Measurements from ENCODE around the gene TOPORS.
"Not testable (repeated sequence)": the region's sequence is repeated elsewhere in the genome, so short reads cannot be mapped to it uniquely, and the experiment has no call there.

The TOPORS gene

DNA sequence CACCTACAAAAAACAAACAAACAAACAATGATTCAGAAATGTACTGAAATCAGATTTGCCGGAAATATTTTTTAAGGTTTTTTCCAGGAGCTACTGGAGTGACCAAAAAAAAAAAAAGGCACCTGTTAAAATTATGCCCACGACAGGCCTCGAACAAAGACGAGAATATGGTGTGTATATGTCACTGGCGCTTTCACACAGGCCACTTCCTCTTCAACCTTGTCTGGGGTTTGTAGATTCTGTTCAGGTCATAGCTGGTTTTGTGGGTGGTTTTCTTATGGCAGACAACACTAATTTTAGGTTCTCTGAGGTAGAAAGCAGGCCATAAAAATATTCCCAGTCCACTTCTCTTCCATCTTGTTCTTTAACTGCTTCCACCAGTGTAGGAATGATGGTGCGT lies 13.6 kb upstream of the TOPORS start:
- DNase-seq, result no peak

DNA sequence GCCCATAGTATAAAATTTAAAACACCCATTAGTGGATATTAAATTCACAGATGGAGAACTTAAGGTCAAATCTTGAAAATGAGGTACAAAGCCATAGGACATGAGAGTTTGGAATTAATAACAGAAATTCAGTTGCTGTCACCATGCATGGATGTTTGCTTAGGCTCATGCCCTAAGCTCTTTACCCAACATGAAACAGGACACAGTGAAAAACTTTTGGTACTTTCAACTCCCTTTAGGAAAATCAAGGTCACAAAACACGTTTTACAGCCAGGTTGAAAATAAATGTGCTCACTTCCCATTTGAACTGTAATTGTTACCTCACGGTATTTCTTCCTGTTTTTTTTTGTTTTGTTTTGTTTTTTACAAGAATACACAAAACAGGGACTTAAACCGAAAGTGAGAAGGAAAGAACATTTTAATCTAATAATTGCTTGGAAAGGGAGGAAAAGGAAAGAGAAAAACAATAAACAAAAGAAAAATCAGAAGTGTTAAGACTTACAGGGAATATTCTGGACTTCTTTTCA lies 6.1 kb upstream of the TOPORS start:
- no peak for DNase-seq

DNA sequence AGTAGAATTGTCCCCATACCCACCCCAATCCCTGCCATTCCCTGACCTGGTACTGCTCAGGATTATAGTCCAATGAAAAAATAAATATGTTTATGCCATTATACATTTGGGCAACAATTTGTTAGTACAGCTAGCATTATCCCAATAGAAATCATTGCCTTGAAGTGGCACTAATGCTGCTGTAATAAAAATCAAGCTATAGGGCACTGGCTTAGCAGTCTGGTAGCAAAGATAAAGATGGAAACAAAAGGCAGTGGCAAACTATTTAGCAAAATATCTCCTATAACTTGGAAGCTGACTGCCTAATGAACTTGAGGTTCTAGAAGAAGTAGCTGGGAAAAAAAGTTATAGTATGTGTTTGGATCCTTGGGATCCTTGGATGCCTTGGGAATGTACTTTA lies 2.2 kb upstream of the TOPORS start:
- DNase-seq, result no peak

DNA sequence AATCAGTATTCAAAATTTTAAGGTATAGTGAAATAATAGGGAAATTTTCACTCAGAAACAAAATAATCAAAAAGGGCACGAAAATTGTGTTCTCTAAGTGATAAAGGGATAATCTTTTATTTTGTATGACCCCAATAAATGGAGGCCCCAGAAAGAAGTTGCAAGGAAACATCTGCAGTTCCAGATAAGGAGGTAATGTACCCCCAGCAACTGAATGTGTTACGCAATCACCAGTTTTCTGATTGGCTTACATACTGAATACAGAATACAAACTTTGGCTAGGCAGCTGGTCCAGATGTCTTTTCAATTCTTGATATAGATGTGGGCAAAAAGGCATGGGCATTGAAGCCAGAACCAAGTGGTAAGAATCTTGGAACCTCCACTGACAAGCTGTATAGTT lies 1.7 kb upstream of the TOPORS start:
- DNase-seq, result no peak

DNA sequence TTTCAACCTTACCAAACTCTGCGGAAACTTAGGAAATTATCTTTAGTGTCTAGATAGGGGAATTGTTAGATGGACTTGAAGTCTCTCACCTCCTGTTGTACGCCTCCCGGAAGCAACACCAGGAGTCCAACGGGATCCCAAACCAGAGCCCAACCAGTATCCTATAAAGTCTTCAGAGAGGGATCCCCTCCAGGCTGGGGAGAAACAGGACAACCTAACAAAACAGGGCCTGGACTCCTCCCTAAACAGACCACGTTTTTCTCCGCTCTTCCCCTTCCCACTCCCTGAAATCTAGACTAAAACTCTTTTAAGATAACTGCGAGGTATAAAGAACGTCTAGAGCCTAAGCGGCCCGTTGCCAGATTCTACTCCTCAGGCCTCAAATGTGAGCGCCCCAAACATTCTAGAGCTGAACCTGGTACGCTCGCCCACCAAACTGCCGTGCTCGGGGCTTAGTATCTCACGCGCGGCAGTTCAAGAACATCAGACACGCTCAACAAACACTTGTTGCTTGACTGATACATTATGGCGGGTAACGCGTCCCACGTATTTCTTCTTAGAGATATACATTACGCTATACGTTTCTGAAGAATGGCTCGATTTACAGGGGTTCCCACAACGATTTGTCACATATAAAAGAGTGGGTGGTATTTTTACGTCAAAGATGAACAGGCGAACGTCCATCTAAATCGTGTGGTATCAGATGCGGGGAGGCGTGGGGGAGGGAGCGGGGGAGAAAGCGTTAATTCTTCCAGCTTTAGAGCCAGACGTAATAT lies 922 bp downstream of the TOPORS start:
- no peak for DNase-seq

DNA sequence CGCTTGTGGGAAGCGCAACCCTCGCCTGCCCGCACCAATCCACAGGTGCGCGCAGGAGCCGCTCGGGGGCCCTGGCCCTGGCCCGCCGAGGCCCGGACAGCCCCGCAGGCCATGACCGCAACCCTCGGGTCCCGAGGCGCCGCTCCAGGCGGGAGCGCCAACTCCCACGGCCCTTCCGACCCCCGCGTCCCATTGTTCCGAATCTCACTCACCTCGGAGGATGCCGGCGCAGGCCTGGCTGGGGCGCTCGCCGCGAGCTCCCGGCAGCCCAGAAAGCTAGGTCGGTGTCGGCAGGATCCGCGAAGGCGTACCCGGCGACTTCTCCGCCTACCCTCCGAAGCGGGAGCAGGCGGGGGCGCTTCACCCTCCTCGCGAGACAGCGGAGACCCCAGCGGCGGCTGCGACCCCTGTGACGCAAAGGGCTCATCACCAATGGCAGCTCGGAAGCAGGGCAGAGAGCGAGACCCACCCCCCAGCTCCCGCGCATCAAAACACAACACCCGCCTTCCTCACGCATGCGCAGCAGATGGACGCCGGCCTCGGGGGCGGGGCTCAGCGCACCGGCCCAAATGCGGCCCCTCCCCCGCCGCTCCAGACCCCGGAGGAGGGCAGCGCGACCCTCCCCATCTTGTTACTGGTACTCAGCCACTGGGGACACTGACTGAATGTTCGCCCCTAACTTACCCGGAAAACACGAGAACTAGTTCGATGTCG lies 1.7 kb downstream of the TOPORS start:
- DNase-seq, result peak; percentile 22

DNA sequence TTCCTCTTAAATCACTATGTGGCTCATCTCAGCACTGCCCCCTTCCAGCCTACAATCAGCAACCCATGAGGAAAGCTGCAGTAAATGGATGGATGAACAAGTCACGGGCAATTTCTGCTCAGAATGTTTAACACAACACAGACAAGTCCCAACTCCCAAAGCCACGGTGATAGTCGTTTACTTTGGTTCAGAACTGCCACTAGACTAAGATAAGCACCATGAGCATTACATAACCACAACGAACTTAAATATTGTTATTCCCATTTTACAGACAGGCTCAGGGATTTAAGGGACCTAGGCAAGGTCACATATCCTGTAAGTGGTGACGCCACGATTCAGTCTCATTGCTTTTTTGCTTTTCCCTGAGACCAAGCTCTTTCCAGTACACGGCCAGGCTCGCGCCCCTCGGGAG lies 2.2 kb downstream of the TOPORS start:
- DNase-seq, result no peak

DNA sequence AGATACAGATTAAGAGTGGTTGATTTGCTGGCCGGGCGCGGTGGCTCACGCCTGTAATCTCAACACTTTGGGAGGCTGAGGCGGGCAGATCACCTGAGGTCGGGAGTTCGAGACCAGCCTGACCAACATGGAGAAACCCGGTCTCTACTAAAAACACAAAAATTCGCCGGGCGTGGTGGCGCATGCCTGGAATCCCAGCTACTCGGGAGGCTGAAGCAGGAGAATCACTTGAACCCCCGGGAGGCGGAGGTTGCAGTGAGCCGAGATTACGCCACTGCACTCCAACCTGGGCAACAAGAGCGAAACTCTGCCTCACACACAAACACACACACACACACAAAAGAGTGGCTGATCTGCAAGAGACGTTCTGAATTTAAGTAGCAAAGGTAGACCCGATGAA lies 4.2 kb downstream of the TOPORS start:
- not testable (repeated sequence) for DNase-seq

DNA sequence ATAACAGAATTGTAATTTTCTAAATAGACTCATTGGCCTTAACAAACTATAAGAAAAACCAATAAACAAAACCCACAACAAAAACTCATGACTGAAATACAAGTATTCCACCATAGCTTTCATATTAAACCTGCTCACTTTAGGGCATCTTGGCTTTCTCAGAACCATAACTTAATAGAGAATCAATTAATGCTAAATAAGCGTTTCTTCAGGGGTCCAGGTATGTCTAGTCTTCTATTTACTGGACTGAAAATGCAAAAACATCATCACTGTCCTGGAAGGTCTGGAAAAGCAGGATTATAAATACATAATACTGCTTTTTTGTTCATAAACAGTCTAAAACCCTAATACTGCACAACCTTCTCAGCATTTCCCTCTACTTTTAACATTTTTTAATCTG lies 6.5 kb downstream of the TOPORS start:
- DNase-seq, result no peak

- DNase-seq, result no peak
Measured at GRCh38 chr9:32543047-32543446, 9.3 kb downstream of the TOPORS start.

GRCh38 chr9:32533816-32534215 lies 18.6 kb downstream of the TOPORS start:
- DNase-seq, result no peak

DNA sequence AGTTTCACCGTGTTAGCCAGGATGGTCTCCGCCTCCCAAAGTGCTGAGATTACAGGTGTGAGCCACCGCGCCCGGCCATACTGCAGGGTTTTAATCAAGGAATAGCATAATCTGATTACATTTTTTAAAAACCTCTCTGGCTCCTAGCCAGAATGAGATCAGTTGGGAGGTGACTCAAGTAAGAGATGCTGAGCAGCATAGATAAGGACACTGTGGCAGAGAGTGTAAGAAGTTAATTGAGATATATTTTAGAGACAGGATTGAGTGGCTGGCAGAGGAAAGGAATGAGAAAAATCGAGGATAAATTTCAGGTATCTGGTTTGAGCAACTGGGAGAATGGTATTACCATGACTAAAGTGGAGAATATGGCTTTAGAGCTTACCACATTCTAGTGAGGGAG lies 19.1 kb downstream of the TOPORS start:
- no peak for DNase-seq

- DNase-seq, result no peak
Measured at GRCh38 chr9:32526707-32527048, 25.7 kb downstream of the TOPORS start.

GRCh38 chr9:32526041-32526706 lies 26.2 kb downstream of the TOPORS start, which contains the start of gene RIGI:
TSS of gene RIGI (minus strand) at chr9:32526196. CDS start at chr9:32526166, 30 bp downstream.
- no peak for DNase-seq

GRCh38 chr9:32525709-32526030 lies 26.7 kb downstream of the TOPORS start:
- DNase-seq, result no peak

- DNase-seq, result no peak
Measured at GRCh38 chr9:32524892-32525708, 27.3 kb downstream of the TOPORS start.

GRCh38 chr9:32524558-32524891 lies 27.9 kb downstream of the TOPORS start:
- not testable (repeated sequence) for DNase-seq

GRCh38 chr9:32523910-32524309 lies 28.5 kb downstream of the TOPORS start:
- no peak for DNase-seq

- no peak for DNase-seq
Measured at GRCh38 chr9:32518276-32518675, 34.1 kb downstream of the TOPORS start.

DNA sequence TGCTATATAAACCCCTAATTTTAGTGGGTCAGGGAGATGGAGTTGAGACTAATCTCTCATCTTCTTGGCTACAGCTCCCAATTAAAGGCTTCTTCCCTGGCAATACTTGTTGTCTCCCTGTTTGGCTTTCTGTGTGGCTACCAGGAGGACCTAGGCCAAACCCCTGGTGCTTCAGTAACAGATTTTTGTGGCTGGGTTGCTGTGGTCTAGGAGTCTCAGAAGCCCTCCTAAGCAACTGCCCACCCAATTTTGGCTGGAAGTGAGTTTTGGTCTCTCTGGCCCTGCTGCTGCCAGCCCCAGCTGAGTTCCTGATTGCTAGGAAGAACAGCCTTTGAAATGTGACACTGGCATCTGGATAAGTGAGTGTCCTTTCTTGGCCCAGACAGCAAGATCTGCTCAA lies 36.1 kb downstream of the TOPORS start:
- no peak for DNase-seq

DNA sequence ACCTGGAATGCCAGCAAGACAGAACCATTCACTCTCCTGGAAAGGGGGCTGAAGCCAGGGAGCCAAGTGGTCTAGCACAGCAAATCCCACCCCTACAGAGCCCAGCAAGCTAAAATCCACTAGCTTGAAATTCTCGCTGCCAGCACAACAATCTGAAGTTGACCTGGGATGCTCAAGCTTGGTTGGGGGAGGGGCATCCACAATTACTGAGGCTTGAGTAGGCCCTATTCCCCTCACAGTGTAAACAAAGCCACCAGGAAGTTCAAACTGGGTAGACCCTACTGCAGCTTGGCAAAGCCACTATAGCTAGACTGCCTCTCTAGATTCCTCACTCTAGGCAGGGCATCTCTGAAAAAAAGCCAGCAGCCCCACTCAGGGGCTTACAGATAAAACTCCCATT lies 43.7 kb downstream of the TOPORS start:
- DNase-seq, result no peak

- DNase-seq, result no peak
Measured at GRCh38 chr9:32503008-32503407, 49.4 kb downstream of the TOPORS start.

DNA sequence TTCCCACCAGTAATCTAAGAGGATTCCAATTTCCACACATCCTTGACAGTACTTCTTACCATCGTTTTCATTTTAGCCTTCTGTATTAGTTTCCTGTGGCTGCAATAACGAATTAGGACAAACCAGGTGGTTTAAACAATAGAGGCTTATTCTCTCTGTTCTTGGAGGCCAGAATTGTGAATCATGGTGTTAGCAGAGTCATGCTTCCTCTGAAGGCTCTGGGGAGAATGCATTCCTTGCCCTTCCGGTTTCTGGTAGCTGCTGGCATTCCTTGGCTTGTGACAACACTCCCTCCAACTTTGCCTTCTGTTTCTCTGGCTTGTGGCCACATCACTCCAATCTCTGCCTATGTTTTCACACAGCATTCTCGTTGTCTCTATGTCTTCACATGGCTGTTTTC lies 49.9 kb downstream of the TOPORS start:
- no peak for DNase-seq

All from SIG-M5 (cell line).